GM12874 (cell line): Measurements from ENCODE around the gene GLDN.
A peak's percentile ranks its signal among the peaks of the same experiment; 100 is the strongest.

Experiments used
- TF ChIP-seq, protein P1 (sequence below): IDR thresholded peaks from 2 replicates; pipeline ENCODE4 v1.5.1; 2011; ENCODE audit warnings: low read depth, mild to moderate bottlenecking, control low read depth, low read length, moderate library complexity; ENCODE audit not compliant: insufficient read depth

The GLDN gene

DNA sequence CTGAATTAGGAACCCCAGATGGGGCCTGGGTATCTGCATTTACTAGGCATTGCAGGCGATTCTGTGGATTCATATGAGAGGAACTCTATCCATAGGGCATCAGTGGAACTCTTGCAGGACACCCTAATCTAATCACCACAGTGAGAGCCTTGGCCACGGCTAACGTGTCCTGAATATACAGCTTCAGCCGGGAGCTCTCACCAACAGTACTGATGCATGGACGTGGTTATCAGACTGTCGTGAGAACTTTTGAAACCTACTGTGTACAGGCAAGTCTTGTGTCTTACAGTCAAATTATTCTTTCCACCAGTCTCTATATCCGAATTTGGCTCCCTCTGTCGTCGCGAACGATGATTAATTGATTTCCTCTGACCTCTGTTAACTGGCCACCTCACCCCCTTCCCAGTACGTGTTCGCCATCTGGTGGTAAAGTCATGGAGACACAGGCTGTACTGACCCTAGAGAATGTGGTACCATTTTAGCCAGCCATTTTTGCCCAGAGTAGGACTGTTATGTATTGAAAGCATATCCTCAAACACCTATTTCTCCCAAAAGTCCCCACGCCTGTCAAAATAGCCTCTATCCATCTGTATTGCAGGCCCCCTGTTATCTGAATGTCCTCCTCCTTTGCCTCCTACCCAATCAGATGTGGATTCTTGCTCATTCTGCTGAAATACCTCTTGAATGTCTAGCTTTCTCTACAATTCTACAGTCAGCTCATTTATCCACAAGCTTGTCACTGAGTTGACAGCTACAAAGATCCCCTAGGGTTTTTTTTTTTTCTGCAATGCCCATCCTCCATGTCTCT lies 39.7 kb downstream of the GLDN start:
- TF ChIP-seq, protein P1, sequence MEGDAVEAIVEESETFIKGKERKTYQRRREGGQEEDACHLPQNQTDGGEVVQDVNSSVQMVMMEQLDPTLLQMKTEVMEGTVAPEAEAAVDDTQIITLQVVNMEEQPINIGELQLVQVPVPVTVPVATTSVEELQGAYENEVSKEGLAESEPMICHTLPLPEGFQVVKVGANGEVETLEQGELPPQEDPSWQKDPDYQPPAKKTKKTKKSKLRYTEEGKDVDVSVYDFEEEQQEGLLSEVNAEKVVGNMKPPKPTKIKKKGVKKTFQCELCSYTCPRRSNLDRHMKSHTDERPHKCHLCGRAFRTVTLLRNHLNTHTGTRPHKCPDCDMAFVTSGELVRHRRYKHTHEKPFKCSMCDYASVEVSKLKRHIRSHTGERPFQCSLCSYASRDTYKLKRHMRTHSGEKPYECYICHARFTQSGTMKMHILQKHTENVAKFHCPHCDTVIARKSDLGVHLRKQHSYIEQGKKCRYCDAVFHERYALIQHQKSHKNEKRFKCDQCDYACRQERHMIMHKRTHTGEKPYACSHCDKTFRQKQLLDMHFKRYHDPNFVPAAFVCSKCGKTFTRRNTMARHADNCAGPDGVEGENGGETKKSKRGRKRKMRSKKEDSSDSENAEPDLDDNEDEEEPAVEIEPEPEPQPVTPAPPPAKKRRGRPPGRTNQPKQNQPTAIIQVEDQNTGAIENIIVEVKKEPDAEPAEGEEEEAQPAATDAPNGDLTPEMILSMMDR = peak; percentile 80

DNA sequence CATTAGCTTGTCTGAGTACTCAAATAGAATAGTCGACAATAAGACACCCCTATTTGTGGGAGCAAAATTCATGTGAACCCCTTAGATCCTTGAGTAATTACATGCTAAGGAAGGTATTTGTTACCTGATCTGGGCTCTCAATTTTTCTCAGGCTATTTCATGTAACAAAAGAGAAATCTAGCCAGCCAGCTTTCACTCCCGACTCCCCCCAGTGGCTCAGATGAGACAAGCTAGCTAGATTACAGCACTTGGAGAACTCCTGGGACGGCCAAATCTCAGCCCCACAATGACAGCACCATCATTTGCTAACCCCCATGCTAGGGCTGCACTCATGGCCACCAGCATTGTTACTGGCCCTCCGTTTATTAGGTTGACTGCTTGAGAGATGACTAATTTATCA lies 41.3 kb downstream of the GLDN start:
- TF ChIP-seq, protein P1 = peak; percentile 59

DNA sequence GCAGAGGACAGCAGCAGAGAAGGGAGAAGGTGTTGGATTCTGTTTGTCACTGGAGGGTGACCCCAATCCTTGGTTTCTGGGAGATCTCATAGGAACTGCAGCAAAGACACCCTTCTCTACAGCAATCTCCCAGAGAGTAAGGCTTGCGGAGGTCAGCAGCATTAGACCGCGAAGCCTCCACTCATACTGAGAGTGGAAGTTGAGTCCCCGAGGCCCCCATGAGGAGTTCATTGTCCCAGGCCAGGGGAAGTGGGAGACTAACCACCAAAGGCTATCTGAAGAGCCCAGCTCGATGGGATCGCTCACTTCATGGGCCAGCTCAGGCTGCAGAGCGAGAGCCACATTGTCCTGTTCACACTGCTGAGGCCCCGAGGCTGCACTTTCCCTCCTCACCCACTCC lies 44.6 kb downstream of the GLDN start:
- TF ChIP-seq, protein P1 = no peak

DNA sequence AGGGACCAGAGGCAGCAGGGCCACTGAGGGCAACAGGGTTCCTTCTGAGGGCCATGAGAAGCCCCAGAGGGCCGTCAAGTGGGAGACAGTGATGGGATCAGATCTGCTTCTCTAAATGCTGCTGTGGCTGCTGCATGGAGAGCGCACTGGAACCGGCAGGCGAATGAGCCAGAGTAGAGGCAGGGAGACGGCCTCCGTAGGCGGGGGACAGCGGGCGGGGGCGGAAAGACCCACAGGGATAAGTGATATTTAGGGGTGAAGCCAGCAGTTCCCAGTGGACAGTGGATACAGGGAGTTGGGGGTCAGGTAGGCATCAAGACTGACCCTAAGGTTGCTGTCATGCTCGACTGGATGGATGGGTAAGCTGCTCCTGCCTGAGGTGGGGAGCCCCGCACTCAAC lies 45.0 kb downstream of the GLDN start:
- TF ChIP-seq, protein P1 = no peak

DNA sequence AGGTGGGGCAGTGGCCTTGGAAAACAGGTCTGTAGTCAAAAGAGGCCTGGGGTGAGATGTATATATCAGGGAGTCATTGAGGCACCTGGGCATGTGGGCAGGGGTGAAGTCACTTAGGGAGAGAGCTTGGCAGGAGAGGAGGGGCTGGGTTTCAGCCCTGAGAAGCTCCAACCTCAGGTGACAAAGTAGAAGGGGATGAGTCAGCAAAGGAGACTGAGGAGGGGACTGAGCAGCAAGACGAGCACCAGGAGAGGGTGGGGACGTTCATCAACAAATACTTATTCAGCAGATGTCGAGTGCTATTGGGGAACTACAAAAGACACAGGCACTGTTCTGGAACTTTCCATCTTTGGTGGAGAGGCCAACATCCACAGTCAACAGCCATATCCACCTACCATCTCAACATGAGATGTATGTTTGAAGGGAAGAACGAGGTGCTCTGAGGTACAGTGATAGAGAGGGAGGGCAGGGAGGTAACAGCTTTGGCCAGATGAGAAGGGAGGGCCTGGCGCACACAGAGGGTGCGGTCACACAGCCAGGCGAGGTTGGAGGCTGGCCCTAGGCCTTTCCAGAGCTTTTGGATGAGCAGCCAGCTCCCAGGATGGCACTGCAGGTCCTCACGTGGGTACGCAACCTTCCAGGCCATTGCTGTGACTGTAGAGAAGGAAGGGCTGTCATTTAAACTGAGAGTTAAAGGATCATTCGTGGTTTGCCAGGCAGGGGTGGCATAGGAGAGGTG lies 45.7 kb downstream of the GLDN start:
- TF ChIP-seq, protein P1 = no peak

DNA sequence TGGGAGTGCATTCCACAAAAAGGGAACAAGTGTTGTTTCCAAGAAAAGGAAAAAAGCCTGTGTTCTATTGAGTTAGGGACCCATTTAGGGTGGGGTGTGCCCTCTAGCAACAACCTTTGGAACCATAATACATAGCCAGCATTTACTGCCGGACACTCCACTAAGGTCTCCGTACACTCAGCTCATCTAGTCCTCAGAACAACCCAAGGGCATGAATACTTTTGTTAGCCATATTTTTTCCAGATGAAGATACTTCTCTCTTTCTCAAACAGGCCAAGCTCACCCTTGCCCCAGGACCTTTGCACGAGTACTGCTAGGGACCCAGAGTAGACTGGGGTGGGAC lies 46.2 kb downstream of the GLDN start:
- TF ChIP-seq, protein P1 = no peak

DNA sequence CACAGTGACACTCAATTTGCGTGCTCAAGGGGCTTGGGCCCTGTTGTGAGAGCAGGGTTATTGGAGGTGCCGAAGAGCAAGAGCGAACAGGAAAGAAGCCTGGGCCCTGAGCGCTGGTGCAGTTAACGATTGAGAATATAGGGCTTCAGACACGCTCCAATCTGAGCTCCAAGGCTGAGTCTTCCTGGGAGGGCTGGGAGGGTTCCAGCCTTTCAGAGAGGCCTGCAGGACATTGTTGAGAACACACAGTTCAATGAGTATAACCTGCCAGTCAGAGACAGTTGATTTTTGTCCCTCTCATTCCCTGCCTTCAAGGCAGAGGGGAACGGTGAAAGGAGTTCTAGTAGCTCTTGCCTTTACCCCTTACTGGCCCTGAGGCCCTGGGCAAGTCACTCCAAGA lies 47.3 kb downstream of the GLDN start:
- TF ChIP-seq, protein P1 = no peak
